TTC549 (cell line): Measurements from ENCODE around the gene USP49.

ENCODE experiments used
- FAIRE-seq: peaks from 2 replicates; lab custom pipeline; 2012; peaks lifted over from hg19 to GRCh38; lab: Jason Lieb, UNC

The USP49 gene

DNA sequence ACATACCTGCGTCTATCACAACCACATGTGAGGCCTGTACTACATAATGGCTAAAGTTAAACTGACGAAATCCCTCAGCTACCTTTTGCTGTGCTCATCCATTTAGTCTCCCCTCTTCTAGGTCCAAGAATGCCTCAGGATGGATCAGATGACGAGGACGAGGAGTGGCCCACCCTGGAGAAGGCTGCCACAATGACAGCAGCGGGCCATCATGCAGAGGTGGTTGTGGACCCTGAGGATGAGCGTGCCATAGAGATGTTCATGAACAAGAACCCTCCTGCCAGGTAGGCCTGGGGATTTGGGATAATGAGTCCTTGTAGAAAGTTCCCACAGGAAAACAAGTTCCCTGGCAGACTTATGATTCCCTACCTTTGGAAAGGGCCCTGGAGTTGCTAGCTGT lies 32.1 kb upstream of the USP49 start:
- FAIRE-seq: no peak

DNA sequence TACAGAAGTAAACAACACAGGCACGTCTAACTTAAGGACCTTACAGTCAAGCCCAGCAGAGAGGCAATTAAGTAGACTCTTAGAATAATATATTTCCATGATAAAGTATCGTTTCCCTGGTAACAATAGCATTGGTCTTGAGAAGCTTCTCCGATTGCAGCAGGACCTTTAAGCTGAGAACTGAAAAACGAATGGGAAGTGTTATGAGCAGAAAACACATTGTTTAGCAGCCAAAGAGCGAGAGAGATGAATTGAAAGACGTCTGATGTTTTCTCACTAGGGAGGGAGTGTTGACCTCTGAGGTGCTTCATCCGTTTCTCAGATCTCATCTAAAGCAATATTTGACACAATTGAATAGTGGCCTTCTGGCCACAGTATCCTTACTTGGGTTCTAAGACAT lies 27.0 kb upstream of the USP49 start:
- no peak for FAIRE-seq

DNA sequence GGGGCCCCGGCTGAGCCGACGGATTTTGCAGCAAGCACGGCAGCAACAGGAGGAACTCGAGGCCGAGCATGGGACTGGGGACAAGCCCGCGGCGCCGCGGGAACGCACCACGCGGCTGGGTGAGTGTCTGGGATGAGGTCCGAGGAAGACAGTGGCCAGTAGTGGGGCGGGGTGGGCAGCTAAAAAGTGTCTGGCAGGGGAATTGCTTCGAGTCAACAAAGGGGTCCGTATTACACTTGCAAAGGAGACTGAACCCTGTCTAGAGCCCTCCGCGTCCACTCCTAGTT lies 26.5 kb upstream of the USP49 start:
- no peak for FAIRE-seq

DNA sequence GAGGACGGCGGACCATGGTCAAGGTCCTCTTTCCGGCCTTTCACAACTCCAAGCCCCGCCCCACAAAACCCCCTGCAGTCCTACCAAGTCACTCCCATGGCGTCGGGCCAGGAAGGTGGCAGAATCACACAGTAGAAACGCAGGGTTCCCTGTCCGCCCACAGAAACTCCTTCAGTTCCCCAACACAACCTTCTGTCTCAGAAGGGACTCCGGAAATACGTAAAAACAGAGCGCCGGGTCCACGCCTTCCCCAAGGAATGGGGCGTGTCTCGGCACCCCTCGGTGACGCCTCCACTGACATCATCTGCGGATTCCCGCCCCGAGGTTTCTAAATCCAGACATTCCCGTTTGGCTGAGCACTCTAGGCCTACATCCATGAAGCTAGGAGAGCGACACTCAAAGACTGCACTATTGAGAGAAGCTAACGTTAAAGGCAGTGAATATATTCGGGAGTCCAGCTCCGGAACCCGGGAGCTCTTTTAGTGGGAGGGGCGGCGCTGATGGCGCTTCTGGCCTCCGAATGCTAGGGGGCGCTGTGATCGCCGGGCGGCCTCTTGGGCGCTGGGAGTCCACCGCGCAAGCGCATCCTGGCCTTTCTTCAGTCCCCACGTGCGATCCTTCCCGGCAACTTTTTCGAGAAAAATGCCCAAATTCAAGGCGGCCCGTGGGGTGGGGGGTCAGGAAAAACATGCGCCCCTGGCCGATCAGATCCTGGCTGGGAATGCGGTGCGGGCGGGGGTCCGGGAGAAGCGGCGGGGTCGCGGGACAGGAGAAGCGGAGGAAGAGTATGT lies 25.9 kb upstream of the USP49 start, which contains the start of the genes BYSL and MED20:
TSS of gene BYSL (plus strand) at position 579 of the 791 bp plus-strand sequence. CDS start at position 643, 64 bp downstream.
TSS of gene MED20 (minus strand) at position 219 of the 791 bp plus-strand sequence. CDS start at position 98, 121 bp downstream.
- FAIRE-seq: no peak

DNA sequence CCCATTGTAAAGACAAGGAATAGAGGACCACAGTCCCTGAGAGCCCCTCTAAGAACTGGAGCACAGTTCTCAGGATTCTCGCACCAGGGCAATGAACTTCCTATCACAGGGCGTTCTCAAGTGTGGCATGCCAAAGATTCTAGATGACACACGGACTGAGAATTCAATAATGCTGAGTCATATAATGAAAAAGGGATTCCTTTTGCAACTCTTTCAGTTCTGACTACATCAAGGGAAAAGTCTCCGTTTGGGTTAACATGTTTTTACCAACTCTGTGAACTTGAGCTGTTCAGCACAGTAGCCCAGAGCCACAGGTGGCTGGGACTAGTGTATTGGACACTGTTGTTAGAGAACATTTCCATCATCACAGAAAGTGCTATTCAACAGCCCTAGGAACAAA lies 22.4 kb upstream of the USP49 start:
- FAIRE-seq: no peak

DNA sequence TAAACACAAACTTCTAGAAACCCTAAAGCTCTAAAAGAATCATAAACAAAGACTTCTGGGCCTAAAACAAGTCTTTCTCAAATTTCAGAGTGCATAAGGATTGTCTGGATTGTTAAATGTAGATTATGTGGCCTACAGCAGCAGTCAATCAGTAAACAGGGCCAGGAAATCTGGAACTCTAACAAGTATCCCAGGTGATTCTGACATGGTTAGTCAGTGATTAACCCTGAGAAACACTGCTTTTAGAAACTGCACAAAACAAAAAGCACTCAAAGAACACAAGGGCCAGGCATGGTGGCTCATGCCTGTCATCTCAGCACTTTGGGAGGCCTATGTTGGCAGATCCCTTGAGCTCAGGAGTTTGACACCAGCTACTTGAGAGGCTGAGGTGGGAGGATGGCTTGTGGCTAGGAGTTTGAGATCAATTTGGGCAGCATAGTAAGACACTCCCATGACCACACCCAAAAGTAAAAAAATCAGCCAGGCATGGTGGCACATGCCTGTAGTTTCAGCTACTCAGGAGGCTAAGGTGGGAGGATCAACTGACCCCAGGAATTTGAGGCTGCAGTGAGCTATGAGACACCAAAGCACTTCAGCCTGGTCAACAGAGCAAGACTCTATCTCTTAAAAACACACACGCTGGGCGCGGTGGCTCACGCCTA lies 19.8 kb upstream of the USP49 start:
- FAIRE-seq: no peak

DNA sequence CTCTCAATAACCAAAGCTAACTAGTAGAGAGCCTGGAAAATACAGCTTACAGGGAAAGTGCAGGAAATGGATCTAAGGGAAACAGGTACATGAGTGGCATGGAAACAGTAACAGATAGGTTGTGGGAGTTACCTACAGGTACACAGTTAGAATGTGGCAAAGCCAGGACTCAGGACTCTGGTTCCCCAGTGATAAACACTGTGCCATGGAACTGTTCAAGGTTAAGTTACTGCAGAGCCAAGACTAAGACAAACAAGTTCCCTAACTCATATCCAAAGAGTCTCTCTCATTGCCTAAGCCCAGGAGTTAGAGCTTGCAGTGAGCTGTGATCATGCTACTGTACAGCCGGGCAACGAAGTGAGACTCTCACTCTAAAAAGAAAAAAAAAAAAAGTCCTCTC lies 19.2 kb upstream of the USP49 start:
- no peak for FAIRE-seq

DNA sequence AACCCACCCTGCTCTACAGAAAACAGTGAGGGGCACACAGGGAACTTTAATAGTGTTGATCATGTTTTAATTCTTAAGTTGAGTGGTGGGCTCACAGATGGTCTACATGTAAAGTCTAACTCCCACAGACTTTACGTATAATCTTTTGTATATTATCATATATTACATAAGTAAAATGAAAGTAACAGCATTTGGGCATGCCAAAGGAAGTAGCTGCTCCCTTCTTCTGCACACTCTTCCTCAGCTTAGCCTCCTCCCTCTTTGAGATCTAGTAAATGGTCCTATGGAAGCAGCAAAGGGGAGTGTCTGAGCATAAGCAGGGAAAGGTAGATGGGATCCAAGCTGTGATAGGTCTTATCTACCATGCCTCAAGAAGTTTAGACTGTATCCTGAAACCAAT lies 14.6 kb upstream of the USP49 start:
- no peak for FAIRE-seq

DNA sequence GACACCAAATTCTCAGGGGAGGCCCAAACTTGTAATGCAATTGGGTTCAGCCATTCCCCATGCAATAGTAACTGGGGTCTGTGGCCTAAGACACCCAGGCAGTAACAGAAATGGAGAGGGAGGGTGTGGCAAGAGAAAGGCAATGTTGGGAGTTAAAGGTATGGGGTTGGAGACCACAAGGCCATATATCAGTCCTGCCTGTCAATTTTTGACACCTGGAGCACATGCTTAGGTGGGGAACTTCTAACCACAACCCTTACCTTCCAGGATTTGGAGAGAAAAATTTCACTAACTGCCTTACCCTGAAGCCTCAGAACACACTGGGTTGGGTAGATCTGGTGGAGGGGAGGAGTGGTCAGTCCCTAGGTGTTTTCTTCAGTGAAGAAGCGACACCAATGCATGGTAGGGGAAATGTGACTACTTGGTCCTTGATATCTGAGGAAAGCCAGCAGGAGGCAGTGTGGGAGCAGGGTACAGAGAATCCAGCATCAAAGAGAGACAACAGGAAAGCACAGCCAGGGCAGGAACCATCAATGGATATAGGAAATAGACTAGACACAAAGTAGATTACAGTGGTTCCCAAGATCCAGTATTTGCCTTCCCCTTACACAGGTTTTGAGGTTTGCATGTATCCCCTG lies 6.8 kb upstream of the USP49 start:
- no peak for FAIRE-seq

DNA sequence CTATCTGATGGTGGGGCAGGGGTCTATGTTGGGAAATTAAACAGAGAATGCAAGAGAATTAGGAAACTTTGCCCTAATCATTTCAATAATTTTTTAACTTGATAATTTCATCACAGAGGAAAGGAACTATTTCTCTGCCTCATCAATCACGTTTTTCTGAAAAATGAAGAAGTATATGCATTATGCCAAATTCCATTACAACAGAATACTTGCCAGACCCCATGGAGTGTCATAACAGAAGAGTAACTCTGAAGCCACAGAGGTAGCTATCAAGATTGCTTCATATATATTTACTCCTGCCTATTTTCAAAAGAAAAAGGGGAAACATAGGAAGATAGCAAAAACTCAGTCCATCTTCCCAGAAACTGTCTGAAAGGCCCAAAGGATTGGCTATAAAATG lies 5.7 kb upstream of the USP49 start:
- no peak for FAIRE-seq

DNA sequence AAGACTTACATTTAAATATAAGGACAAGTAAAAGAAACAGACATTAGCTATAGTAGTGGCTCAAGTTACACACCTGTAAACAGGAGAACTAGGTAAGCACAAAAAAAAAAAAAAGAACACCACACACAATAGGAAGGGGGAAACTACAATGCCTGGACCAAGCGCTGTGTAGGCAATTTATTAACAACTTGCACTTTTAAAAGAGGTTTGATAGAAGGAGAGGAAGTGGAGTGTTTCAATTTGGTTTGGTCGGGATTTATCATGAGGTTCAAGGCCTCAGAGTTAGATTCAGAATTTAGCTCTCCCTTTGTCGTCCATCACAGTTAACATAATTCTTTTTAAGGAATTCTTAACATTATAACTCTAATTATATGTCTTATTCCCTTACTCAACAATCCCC lies 1.1 kb upstream of the USP49 start:
- no peak for FAIRE-seq

DNA sequence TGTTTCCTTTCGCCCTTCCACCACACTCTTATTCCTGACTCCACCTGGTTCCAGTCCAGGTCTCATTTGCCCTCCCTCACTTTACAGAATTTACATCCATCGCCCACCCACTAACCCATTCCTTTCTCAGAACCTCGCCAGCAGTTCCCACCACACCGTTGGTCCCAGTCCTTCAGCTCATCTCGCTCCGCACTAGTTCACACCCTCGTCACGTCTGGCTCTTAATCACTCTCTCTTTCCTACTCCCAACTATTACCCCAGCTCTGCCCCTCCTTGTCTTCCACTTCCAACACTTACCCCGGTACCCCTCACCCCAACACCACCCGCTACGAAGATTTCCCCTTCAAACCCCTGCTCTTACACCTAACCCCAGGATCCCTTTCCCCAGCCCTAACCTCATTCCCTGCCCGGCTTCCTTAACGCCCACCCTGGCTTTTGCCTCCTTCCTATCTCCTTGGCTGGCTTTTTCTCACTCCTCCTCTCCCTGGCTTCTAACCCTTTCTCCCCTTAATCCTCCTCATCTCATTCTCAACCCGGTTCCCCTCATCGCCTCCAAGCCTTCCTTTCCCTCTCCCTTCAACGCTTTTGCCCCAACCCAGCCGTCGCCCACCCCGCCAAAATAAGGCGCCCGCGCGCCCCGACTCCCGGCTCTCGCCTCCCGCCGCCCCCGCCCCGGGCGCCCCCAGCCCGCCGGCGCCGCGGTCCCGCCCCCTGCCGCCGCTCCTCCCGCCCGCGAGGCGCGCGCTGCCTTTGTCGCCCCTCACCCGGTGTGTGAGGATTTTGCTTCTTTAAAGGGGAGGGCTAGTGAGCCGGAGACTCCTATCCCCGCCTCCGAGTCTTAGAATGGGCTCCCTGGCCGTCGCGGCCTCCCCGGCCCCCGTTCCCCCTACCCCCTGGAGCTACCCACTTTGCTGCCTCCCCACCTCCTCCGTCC lies 542 bp downstream of the USP49 start:
- FAIRE-seq: no peak

DNA sequence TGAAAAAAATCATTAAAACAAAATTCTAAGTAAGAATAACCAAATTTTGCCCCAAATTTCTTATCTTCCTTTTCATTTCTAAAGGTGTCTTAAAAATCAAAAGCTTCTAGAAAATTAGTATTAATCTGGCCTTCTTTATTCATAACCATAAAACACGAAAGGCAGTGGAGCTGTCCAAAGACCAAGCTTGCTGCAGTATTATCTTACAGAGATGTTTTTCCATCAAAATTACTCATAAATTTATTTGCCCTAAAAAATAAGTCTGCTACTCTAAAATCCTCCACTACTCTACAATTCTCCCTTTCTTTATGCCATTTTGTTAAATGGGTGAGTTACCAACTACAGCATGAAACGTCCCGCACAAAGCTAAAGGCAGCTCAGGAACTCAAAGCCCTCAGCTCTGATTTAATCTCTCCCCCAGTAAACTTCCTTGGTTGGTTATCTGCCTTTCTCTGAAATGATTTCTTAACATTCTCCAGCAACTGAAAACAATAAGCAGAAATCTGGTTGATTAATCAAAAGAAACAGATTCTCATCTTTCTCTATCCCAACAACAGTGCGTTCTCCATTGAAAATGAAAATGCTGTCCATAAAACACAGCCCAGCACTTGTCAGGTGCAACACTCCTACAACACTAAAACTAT lies 2.1 kb downstream of the USP49 start:
- FAIRE-seq: no peak

DNA sequence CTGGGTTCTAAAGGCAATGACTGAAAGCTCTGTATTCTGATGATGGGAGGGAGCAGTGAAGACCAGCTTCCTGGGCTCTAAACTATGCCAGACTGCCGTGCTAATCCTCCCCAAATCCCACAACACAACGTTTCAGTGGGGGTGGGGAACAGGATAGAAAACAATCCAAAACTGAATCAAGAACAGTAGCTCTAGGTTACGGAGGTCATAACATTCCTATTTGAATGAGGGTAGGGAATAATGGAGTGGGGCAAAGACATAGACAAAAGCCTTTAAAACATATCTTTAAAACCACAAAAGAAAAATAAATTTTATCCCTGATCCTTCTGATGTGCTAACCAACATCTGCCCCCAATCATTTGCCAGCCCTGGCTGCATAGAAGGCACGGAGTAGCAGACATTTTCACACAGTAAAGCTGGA lies 7.8 kb downstream of the USP49 start:
- no peak for FAIRE-seq

DNA sequence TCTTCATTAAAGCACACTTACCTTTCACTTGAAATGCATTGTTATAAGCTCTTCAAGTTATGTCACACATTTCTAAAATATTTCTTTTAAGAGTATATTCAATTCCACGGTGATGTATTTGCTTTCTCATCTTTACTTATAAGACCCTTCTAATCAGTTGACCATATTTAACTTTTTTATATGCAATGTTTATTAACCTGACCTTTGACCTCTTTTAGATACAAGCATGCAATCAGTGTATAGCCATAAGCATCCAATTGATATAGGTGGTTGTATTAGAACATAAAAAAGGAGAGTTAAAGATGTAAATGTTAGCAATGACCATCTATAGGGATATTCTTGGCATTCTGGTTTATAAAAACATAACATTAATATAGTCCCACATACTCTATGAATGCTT lies 9.2 kb downstream of the USP49 start:
- no peak for FAIRE-seq

DNA sequence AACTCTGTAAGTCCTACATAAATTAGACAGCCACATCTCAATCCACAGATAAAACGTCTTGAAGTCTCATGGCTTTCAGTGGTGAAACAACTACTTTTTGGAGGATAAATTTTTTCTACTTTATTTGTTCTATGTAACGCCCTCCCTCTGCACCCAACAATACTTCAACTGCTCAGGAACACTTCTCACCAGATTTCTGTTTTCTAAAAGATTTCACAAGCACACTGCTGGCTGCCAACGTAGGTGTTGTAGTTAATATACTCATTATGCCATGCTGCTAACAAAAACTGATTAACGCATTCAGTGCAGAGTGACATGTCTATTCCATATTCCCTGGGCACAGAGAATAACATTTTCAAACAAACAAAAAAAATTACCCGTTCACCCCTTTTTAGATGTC lies 10.2 kb downstream of the USP49 start:
- FAIRE-seq: no peak

DNA sequence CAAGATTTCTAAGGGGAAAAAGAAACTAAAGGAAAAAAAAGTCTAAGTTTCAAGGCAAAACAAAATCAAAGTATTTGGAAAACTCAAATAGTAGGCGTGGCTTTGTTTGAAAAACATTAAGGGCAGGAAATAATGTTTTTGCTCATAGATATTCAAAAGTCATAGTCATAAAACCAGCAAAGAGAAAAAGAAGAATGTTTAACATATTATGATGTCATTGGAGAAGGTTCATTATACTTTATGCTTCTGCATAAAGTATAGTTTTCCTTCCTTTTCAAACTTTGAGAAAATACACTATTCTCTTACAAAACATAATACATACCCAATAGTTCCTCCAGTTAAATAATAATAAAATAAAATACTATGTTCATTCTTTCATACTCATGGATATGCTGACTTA lies 13.7 kb downstream of the USP49 start:
- FAIRE-seq: no peak

DNA sequence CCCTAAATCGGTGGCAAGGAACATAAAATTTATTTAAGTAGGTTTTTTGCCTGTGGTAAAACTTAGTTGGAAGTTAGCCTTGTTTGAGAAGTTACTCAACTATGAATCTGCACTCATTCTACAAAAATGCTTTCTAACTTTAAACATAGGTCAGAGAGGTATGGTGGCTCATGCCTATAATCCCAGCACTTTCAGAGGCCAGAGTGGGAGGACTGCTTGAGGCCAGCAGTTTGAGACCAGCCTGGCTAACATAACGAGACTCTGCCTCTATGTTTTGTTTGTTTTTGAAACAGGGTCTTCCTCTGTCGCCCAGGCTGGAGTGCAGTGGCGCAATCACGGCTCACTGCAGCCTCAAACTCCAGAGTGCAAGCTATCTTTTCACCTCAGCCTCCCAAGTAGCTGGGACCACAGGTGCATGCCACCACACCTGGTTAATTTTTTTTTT lies 16.2 kb downstream of the USP49 start:
- no peak for FAIRE-seq

DNA sequence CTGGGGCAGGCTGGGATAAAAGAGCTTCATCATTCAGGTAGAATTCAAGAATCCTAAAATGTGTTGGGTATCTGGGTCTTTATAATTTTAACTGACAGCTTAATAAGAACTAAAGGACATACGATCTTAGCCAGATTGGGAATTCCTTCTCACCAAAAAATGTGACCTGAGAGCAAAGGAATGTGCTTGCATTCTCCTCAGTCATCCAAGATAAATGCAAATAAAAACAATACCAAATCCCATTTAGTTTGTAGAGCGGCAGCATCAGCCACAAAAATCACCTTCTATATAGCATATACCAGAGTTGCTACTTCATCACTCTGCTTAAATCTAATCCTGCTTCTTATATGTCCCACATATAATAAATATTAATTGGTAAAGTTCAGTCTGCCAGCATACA lies 16.9 kb downstream of the USP49 start:
- no peak for FAIRE-seq

DNA sequence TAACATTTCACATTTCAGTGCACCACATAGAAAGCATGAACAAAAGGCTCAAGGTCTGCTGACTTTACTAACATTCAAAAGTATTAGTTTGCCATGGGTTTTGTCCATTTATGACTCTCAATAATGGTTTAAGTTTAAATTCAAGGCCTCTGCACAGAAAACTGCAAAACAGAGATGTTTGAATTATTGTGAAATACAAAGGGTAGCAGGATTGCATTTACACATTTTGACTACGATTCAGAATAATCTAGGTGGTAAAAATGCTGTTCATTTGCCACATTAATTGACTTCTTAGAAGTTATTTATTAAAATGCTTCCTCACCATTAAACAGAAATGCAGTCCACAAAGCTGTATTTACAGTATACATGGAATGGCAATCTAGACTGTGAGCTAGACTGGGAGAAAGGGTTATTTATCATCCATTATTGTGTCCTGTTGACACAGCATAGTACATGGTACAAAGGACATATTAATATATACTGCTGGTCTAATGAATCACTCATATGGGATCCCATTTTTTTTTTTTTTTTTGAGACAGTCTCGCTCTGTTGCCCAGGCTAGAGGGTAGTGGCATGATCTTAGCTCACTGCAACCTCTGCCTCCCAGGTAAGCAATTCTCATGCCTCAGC lies 18.0 kb downstream of the USP49 start:
- FAIRE-seq: no peak

DNA sequence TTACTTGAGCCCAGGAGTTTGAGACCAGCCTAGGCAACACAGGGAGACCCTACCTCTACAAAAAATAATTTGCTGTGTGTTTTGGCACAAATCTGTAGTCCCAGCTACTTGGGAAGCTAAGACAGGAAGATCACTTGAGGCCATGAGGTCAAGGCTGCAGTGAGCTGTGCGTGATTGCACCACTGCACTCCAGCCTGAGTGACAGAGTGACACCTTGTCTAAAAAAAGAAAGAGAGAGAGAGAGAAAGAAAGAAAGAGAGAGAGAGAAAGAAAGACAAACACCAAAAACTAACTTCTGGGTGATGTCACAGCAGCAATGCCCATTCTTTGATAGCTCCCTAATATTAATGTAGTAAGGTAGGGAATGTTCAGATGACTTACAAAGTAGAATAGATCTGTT lies 20.4 kb downstream of the USP49 start:
- FAIRE-seq: no peak
